Suprapubic skin (tissue), 4 donors: ENCODE measurements around the gene PPP2R5A. TPM values are rescaled to one million over a fixed set of nuclear protein-coding genes. Genes with fewer than 3 reads are reported as not detected.

Experiments used
- DNase-seq, 2 donors: peaks; one replicate each; pipeline ENCODE4 v3.0.0-alpha.2; 2019; ENCODE audit warnings: low spot score in 2 of 2
- H3K27ac ChIP-seq: fragments of 200-600 bp; sonication (generic); one replicate; pipeline ENCODE4 v1.5.1; 2019
- H3K27me3 ChIP-seq: fragments of 200-600 bp; sonication (generic); one replicate; pipeline ENCODE4 v1.5.1; 2019
- H3K36me3 ChIP-seq: fragments of 200-600 bp; sonication (generic); one replicate; pipeline ENCODE4 v1.5.1; 2019
- H3K4me1 ChIP-seq: fragments of 200-600 bp; sonication (generic); one replicate; pipeline ENCODE4 v1.5.1; 2019
- H3K4me3 ChIP-seq: fragments of 200-600 bp; sonication (generic); one replicate; pipeline ENCODE4 v1.5.1; 2019; ENCODE audit warnings: mild to moderate bottlenecking
- H3K9me3 ChIP-seq: fragments of 200-600 bp; sonication (generic); one replicate; pipeline ENCODE4 v1.5.1; 2019
- EP300 ChIP-seq: sonication (generic); formaldehyde crosslinking; IDR thresholded peaks from one replicate; pipeline ENCODE4 v1.6.1; 2017; ENCODE audit warnings: antibody characterized with exemption
- POLR2A ChIP-seq, 2 donors: fragments of 450-650 bp; IDR thresholded peaks; one replicate each; pipeline ENCODE4 v1.6.1; 2017; ENCODE audit warnings: antibody characterized with exemption in 2 of 2, mild to moderate bottlenecking in 2 of 2, moderate library complexity in 2 of 2
- POLR2AphosphoS5 ChIP-seq, 3 donors: sonication (generic); formaldehyde crosslinking; IDR thresholded peaks; one replicate each; pipeline ENCODE4 v1.6.1; 2017; ENCODE audit warnings: antibody characterized with exemption in 3 of 3
- WGBS: methylation state at CpG from one replicate; pipeline ENCODE4 v1.1.5; 2018; 5-methylcytosine and 5-hydroxymethylcytosine counted together
- total RNA-seq, 4 donors: library from RNA; depleted of rRNA; stranded (reverse); fragments of >200 nt; gene quantifications; one replicate each; pipeline ENCODE4 v1.1.0, GENCODE V29; 2016
- TF ChIP-seq, protein P1 (sequence below), 2 donors: fragments of 200-600 bp in 1 of 2; fragments of 450-650 bp in 1 of 2; sonication (generic) in 1 of 2; IDR thresholded peaks; one replicate each; pipeline ENCODE4 v1.5.1; 2016 to 2019; ENCODE audit warnings: antibody characterized with exemption in 2 of 2, mild to moderate bottlenecking in 1 of 2, moderate library complexity in 1 of 2

PPP2R5A gene
- total RNA-seq, 4 donors from 2014 or later = 44.6 to 58.2 (median 50.5) TPM

- Histone ChIP-seq H3K4me3 (no peak overlapping the region), H3K27me3 (no peaks in the 10 kb centered on the region), H3K27ac (no peak overlapping the region), H3K9me3 (no peaks in the 10 kb centered on the region), H3K4me1 (no peaks in the 10 kb centered on the region), H3K36me3 (no peaks in the 10 kb centered on the region)
- no peak for TF ChIP-seq POLR2A (IDR thresholded peaks at IDR 0.05)
- TF ChIP-seq POLR2AphosphoS5 (IDR thresholded peaks at IDR 0.05) = no peak
- TF ChIP-seq, protein P1, sequence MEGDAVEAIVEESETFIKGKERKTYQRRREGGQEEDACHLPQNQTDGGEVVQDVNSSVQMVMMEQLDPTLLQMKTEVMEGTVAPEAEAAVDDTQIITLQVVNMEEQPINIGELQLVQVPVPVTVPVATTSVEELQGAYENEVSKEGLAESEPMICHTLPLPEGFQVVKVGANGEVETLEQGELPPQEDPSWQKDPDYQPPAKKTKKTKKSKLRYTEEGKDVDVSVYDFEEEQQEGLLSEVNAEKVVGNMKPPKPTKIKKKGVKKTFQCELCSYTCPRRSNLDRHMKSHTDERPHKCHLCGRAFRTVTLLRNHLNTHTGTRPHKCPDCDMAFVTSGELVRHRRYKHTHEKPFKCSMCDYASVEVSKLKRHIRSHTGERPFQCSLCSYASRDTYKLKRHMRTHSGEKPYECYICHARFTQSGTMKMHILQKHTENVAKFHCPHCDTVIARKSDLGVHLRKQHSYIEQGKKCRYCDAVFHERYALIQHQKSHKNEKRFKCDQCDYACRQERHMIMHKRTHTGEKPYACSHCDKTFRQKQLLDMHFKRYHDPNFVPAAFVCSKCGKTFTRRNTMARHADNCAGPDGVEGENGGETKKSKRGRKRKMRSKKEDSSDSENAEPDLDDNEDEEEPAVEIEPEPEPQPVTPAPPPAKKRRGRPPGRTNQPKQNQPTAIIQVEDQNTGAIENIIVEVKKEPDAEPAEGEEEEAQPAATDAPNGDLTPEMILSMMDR (IDR thresholded peaks at IDR 0.05) = no peak
- no peak for TF ChIP-seq EP300
- WGBS = 98% methylated on average over 3 of the region's 3 CpGs
- no peak for DNase-seq
Measured at GRCh38 chr1:212326541-212326940, 41.3 kb downstream of the PPP2R5A start.

GRCh38 chr1:212328248-212328647 lies 43.0 kb downstream of the PPP2R5A start:
- Histone ChIP-seq H3K27ac (no peak overlapping the region), H3K4me1 (no peaks in the 10 kb centered on the region), H3K27me3 (no peaks in the 10 kb centered on the region), H3K9me3 (no peaks in the 10 kb centered on the region), H3K4me3 (no peak overlapping the region), H3K36me3 (peaks cover under 1% of the 10 kb centered on the region)
- TF ChIP-seq EP300 = no peak
- TF ChIP-seq, protein P1 (IDR thresholded peaks at IDR 0.05) = no peak
- TF ChIP-seq POLR2A (IDR thresholded peaks at IDR 0.05) = no peak
- no peak for TF ChIP-seq POLR2AphosphoS5 (IDR thresholded peaks at IDR 0.05)
- no peak for DNase-seq
- WGBS = 80% methylated on average over 4 of the region's 4 CpGs

DNA sequence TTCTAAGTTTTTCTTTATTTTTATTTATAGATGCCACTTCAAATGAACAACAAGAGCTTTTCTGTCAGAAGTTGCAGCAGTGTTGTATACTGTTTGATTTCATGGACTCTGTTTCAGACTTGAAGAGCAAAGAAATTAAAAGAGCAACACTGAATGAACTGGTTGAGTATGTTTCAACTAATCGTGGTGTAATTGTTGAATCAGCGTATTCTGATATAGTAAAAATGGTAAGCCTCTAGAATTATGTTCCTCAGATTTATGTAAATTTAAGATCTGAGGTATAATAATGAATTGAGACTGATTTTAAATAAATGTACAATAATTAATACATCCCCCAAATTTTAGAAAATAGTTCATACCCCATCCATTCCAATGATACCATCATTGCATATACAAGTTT lies 43.9 kb downstream of the PPP2R5A start:
- TF ChIP-seq, protein P1 (IDR thresholded peaks at IDR 0.05) = no peak
- no peak for TF ChIP-seq POLR2AphosphoS5 (IDR thresholded peaks at IDR 0.05)
- no peak for TF ChIP-seq EP300
- TF ChIP-seq POLR2A (IDR thresholded peaks at IDR 0.05) = no peak
- no peak overlapping the region for H3K27ac ChIP-seq
- H3K4me1 ChIP-seq = no peaks in the 10 kb centered on the region
- no peak for DNase-seq
- no peaks in the 10 kb centered on the region for H3K27me3 ChIP-seq
- WGBS = 85% methylated on average over 2 of the region's 2 CpGs
- H3K36me3 ChIP-seq = peaks cover 9% of the 10 kb centered on the region
- no peak overlapping the region for H3K4me3 ChIP-seq
- no peaks in the 10 kb centered on the region for H3K9me3 ChIP-seq

- H3K9me3 ChIP-seq = no peaks in the 10 kb centered on the region
- WGBS = 64% methylated on average over 1 of the region's 1 CpG
- H3K27me3 ChIP-seq = no peaks in the 10 kb centered on the region
- H3K4me3 ChIP-seq = no peak overlapping the region
- TF ChIP-seq POLR2A (IDR thresholded peaks at IDR 0.05) (no peak), EP300 (no peak), POLR2AphosphoS5 (IDR thresholded peaks at IDR 0.05) (no peak)
- TF ChIP-seq, protein P1 (IDR thresholded peaks at IDR 0.05) = no peak
- DNase-seq = no peak
- peaks cover 30% of the 10 kb centered on the region for H3K36me3 ChIP-seq
- no peak overlapping the region for H3K27ac ChIP-seq
- H3K4me1 ChIP-seq = no peaks in the 10 kb centered on the region
Measured at GRCh38 chr1:212341090-212341489, 55.9 kb downstream of the PPP2R5A start.

DNA sequence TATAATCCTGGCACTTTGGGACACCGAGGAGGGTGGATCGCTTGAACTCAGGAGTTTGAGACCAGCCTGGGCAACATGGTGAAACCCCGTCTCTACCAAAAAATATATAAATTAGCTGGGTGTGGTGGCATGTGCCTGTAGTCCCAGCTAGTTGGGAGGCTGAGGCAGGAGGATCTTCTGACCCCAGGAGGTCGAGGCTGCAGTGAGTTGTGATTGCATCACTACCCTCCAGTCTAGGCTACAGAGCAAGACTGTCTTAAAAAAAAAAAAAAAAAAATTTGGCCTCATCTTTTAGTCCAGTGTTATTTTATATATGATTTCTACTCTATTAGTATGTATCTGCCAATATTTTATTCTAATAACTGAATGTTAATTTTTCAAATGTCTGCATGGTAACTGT lies 59.7 kb downstream of the PPP2R5A start:
- H3K27me3 ChIP-seq = no peaks in the 10 kb centered on the region
- WGBS = 91% methylated on average over 4 of the region's 4 CpGs
- no peak overlapping the region for H3K27ac ChIP-seq
- no peak for DNase-seq
- peaks cover 36% of the 10 kb centered on the region for H3K36me3 ChIP-seq
- no peaks in the 10 kb centered on the region for H3K9me3 ChIP-seq
- no peaks in the 10 kb centered on the region for H3K4me1 ChIP-seq
- TF ChIP-seq EP300 (no peak), POLR2AphosphoS5 (IDR thresholded peaks at IDR 0.05) (no peak), POLR2A (IDR thresholded peaks at IDR 0.05) (no peak)
- TF ChIP-seq, protein P1 (IDR thresholded peaks at IDR 0.05) = no peak
- no peak overlapping the region for H3K4me3 ChIP-seq
